Subcutaneous abdominal adipose tissue (tissue), 5 donors: ENCODE results near the gene PSMB8.

ENCODE experiments used
- H3K27ac ChIP-seq: one replicate; pipeline ENCODE4 v1.7.0; 2013; ENCODE audit warnings: low read depth, mild to moderate bottlenecking, inconsistent platforms, low read length, moderate library complexity
- H3K27me3 ChIP-seq, 5 donors: one replicate each; pipeline ENCODE4 v1.7.0; 2013; ENCODE audit warnings: low read length in 5 of 5, inconsistent platforms in 1 of 5; ENCODE audit not compliant: control insufficient read depth in 5 of 5, insufficient read depth in 4 of 5
- H3K36me3 ChIP-seq, 5 donors: one replicate each; pipeline ENCODE4 v1.7.0; 2013; ENCODE audit warnings: low read length in 5 of 5; ENCODE audit not compliant: control insufficient read depth in 5 of 5, insufficient read depth in 5 of 5
- H3K4me1 ChIP-seq, 5 donors: one replicate each; pipeline ENCODE4 v1.7.0; 2013; ENCODE audit warnings: low read length in 5 of 5, mild to moderate bottlenecking in 3 of 5, moderate library complexity in 1 of 5; ENCODE audit not compliant: control insufficient read depth in 5 of 5, insufficient read depth in 5 of 5
- H3K4me3 ChIP-seq, 5 donors: one replicate each; pipeline ENCODE4 v1.7.0; 2013; ENCODE audit warnings: low read length in 5 of 5, low read depth in 1 of 5
- H3K9ac ChIP-seq, 5 donors: one replicate each; pipeline ENCODE4 v1.7.0; 2013; ENCODE audit warnings: low read length in 5 of 5, mild to moderate bottlenecking in 4 of 5, moderate library complexity in 3 of 5
- H3K9me3 ChIP-seq, 5 donors: one replicate each; pipeline ENCODE4 v1.7.0; 2013; ENCODE audit warnings: low read length in 5 of 5; ENCODE audit not compliant: control insufficient read depth in 5 of 5
- donor health status: healthy.
- donor health status: healthy.
- donor health status: healthy.
- donor health status: healthy.
- donor health status: healthy.

The PSMB8 gene

DNA sequence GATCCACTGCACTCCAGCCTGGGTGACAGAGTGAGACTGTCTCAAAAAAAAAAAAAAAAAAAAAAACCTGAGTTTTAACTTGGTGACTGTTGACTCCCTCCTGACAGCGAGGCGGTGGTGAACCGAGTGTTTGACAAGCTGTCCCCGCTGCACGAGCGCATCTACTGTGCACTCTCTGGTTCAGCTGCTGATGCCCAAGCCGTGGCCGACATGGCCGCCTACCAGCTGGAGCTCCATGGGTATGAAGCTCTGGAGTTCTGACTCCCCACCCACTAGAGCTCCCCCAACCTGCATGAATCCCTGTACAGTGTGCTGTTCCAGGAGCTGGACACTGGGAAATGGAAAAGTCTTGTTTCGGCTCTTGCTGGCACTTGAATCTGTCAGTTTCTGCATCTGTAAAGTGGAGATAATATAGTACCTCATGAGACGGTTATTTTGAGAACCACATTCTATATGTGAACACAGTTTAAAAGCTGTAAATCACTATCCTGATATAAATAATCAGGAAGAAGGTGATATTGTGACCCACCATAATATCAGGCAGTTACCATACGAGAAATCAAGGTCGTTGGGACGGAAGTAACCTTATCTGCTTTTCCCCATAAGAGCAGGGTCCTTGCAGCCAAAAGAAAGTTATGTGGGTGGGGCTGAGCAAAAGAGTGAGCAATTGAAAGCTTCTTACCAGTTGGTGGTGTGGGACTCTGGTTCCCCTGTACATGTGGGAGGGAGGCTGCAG lies 13.5 kb upstream of the PSMB8 start:
- H3K36me3 ChIP-seq, result peaks cover 2 to 30% (median 27%) of the 10 kb centered on the region in 5 donors
- H3K9ac ChIP-seq, result no peak overlapping the region
- H3K4me3 ChIP-seq, result no peak overlapping the region
- peaks cover 5 to 37% (median 22%) of the 10 kb centered on the region in 5 donors for H3K4me1 ChIP-seq
- H3K27me3 ChIP-seq, result no peaks in the 10 kb centered on the region
- no peak overlapping the region for H3K27ac ChIP-seq
- H3K9me3 ChIP-seq, result no peaks in the 10 kb centered on the region

DNA sequence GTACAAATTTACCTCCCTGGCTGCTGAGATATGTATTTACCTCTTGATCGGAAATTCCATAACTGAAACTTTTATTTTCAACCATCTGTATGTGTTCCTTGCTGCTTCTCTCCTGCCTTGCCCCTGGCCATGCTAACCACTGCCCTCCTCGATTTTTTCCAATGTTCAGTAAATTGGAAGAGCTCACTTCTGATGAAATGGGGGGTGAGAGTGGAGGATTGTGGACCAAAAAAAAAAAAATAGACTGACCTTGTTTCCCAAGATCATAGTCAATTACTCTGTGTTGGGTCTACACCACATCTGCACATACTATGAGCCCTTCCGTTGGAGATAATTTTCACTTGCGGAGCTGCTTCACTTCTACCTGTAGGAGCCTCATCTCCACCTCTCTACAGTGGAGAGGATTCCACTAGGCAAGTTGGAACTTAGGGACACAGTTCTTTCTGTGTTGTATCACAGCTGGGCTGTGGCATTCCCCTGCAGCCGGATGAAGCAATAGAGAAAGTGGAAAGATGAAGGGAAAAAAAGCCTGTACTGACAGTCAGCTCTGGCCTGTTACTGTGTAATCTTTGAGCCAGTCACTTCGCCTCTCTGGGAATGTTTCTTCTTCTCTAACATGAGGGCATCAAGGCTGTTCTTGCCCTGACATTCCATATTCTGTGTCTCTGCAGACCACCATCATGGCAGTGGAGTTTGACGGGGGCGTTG lies 11.8 kb upstream of the PSMB8 start:
- H3K4me3 ChIP-seq, result peak overlapping the region in 2 of 5 donors; percentile 89 to 94
- peaks cover 5 to 51% (median 32%) of the 10 kb centered on the region in 5 donors for H3K4me1 ChIP-seq
- H3K9me3 ChIP-seq, result no peaks in the 10 kb centered on the region
- peak overlapping the region; percentile 99 for H3K27ac ChIP-seq
- H3K27me3 ChIP-seq, result no peaks in the 10 kb centered on the region
- H3K9ac ChIP-seq, result peak overlapping the region in 3 of 5 donors; percentile 35 to 100 (median 56)
- H3K36me3 ChIP-seq, result peaks cover 2 to 41% (median 37%) of the 10 kb centered on the region in 5 donors

DNA sequence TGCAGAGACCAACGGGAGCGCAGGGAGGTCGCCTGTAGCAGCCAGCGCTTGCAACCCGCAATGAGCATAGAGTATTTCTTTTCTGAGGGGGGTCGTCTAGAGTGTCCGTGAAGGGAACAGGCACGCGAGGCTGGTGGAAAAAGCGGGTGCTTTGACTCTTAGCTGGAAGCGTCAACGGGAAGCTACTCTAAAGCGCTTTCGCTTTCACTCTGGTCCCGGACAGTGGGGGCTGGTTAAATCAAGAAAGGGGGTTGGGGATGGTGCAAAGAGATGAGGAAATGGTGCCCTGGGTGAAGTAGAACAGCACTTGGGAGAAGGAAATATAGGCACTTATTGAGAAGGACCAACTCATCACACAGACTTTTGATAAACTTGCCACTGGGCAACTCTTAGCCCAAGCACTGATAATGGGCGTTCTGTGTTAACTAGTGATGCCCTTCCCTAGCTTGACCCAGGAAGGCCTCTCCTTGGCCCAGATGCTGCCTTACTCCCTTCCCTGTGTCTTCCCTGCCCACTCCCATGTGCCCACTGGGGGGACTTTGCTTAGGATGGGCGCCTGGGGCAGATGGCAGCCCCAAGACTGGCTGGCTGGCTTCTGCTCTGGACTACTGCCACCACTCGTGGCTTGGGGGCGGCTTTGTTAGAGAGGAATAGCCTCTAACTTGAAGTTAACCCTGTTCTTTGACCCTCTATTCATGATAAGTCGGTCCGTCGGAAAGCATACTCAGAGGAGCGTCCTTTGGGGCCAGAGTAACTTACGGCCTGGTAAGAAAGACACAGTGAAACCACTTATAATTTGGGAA lies 10.7 kb upstream of the PSMB8 start:
- H3K27me3 ChIP-seq, result no peaks in the 10 kb centered on the region
- H3K27ac ChIP-seq, result peak overlapping the region; percentile 99
- peak overlapping the region; percentile 85 to 97 (median 93) for H3K4me3 ChIP-seq
- H3K4me1 ChIP-seq, result peaks cover 5 to 57% (median 32%) of the 10 kb centered on the region in 5 donors
- no peaks in the 10 kb centered on the region for H3K9me3 ChIP-seq
- peaks cover 0 to 47% (median 42%) of the 10 kb centered on the region in 5 donors for H3K36me3 ChIP-seq
- peak overlapping the region; percentile 29 to 100 (median 99) for H3K9ac ChIP-seq

DNA sequence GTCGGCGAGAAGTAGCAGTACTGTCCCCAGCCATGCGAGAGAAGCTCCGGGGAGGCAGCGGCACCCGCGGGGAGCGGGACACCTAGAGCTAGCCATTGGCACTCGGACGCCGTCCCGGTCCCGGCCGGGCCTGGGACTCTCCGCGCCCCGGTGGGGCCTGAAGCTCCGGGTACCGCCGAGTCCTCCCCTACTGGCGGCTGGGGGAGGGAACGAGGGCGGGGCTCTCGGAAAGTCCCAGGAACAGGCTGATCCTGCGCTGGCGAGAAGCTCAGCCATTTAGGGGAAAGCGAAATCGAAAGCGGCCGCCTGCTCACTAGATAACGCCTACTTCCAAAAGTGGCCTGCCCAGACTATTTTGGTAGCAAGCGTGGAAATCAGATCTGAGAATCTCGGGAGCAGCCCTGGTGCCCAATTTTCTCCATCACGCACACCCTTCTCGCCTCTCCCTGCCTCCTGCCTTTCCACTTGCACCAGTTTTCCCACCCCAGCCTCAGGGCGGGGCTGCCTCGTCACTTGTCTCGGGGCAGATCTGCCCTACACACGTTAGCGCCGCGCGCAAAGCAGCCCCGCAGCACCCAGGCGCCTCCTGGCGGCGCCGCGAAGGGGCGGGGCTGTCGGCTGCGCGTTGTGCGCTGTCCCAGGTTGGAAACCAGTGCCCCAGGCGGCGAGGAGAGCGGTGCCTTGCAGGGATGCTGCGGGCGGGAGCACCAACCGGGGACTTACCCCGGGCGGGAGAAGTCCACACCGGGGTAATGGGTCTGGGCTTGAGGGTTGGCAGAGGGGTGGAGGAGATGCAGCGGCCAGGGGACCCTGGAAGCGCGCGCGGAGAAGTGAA lies 9.9 kb upstream of the PSMB8 start, which contains the start of the genes PSMB9 and TAP1:
Gene PSMB9 (plus strand): TSS at position 652 of the 835 bp plus-strand sequence. CDS start 38 bp downstream, at position 690.
Gene TAP1 (minus strand): TSS at position 164 of the 835 bp plus-strand sequence. CDS start 68 bp downstream, at position 96.
- Histone ChIP-seq H3K4me3 (peak within 1 kb of the TSS; percentile 85 to 97 (median 93)), H3K9ac (peak within 1 kb of the TSS; percentile 93 to 100 (median 99)), H3K36me3 (peaks cover 0 to 46% (median 40%) of the 10 kb centered on the region in 5 donors), H3K27me3 (no peaks in the 10 kb centered on the region), H3K4me1 (peaks cover 5 to 57% (median 32%) of the 10 kb centered on the region in 5 donors), H3K9me3 (no peaks in the 10 kb centered on the region), H3K27ac (peak within 1 kb of the TSS; percentile 99)

DNA sequence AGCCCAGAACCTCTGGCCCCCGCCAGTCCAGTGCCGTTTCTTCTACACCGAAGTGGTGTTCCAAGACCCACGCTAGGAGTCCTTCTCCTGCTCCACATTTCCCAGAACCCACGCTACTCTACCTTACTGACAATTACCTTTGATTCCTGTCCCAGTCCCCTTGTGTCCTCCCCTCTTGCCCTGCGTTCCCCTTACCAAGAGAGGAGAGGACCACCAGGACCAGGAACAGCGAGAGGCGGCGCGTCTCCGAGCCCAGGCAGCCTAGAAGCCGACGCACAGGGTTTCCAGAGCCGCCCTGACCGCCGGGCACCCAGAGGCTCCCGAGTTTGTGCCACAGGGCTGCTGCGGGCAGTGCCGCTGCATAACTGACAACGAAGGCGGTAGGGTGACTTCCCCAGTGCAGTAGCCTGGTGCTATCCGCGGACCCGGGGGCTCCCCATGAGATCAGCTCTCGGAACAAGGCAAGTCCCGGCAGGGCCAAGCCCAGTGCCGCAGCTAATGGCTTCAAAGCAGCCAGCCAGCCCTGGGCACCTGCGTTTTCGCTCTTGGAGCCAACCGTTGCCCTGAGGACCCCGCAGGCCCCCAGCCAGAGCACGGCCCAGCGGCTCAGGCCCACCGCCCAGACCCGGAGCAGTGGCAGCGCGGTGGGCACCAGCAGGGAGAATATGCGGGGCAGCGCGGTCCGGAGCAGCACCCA lies 9.1 kb upstream of the PSMB8 start:
- Histone ChIP-seq H3K27me3 (no peaks in the 10 kb centered on the region), H3K9me3 (no peaks in the 10 kb centered on the region), H3K4me3 (peak overlapping the region; percentile 85 to 97 (median 93)), H3K4me1 (peaks cover 5 to 58% (median 32%) of the 10 kb centered on the region in 5 donors), H3K27ac (peak overlapping the region; percentile 99), H3K9ac (peak overlapping the region; percentile 93 to 100 (median 99)), H3K36me3 (peaks cover 5 to 46% (median 41%) of the 10 kb centered on the region in 5 donors)

DNA sequence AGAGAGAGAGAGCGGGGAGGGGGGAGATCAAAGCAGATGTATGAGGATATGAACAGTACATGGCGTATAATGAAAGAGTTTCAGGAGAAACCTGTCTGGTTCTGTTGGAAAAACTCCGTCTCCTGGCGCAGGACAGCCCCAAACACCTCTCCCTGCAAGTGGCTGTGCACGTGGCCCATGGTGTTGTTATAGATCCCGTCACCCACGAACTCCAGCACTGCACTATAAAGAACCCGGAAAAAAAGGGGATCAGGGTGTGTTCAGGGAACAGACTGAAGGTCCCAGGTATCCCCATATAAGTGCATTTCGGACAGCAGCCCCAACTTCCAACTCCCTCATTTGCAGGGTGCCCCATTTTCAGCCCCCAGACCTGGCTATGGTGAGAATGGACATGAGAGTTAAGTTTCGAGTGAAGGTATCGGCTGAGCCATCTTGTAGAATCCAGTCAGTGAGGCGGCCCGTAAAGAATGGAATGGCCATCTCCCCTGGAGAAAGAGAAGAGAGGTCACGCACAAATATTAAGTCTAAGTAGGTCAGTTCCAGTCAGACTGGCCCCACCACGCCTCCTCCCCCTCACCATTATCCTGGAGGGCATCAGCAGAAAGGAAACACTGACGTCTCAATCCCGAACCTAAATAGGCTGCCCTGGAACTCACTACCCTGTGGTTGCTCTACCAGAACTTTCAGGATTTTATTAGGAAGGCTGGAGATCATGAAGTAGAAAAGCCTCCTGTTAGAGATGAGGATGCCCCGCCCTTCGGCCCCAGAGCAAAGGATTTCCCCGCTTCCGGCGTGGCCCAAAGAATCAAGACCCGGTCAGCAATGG lies 8.4 kb upstream of the PSMB8 start:
- Histone ChIP-seq H3K9me3 (no peaks in the 10 kb centered on the region), H3K27ac (peak overlapping the region; percentile 99), H3K4me1 (peaks cover 5 to 63% (median 32%) of the 10 kb centered on the region in 5 donors), H3K27me3 (no peaks in the 10 kb centered on the region), H3K36me3 (peaks cover 5 to 46% (median 42%) of the 10 kb centered on the region in 5 donors), H3K9ac (peak overlapping the region; percentile 93 to 100 (median 99)), H3K4me3 (peak overlapping the region; percentile 85 to 97 (median 93))

DNA sequence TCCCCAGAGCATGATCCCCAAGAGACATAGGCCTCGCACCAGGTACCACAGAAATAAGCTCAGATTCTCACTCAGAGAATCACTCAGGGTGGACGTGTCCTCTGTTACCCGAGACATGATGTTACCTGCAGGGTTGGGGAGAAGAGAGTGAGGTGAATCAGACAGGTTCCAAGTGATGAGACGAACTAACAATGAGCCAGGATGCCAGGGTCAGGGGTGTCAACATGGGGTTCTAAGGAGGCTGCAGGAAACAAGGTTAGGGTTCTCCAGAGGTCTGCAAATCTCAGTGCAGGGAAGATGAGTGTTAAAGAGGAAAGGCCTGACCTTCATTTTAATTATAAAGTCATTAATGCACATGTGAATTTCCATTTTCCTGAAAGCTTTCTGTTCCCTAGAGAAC lies 7.2 kb upstream of the PSMB8 start:
- Histone ChIP-seq H3K36me3 (peaks cover 5 to 54% (median 50%) of the 10 kb centered on the region in 5 donors), H3K9ac (peak overlapping the region in 1 of 5 donors; percentile 54), H3K4me1 (peaks cover 4 to 70% (median 32%) of the 10 kb centered on the region in 5 donors), H3K9me3 (no peaks in the 10 kb centered on the region), H3K27ac (peak overlapping the region; percentile 99), H3K27me3 (no peaks in the 10 kb centered on the region), H3K4me3 (peak overlapping the region in 1 of 5 donors; percentile 35)

DNA sequence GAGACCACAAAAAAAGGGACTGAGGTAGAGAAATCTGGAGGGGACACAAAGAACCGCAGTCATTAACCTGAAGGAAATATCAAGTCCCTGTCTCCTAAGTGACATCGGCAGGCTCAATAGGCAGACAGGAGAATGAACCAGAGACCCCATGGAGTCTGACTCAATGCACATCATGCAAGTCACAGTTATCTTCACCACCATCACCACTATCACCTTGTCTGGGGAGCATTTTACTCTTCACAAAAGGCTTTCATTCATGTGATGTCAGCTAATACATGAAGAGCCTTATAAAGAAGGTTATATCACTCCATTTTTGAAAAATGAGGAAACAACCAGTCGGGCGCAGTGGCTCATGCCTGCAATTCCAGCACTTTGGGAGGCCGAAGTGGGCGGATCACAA lies 5.3 kb upstream of the PSMB8 start:
- Histone ChIP-seq H3K4me1 (peaks cover 3 to 70% (median 35%) of the 10 kb centered on the region in 5 donors), H3K4me3 (no peak overlapping the region), H3K9me3 (no peaks in the 10 kb centered on the region), H3K27ac (no peak overlapping the region), H3K9ac (no peak overlapping the region), H3K27me3 (no peaks in the 10 kb centered on the region), H3K36me3 (peaks cover 5 to 63% (median 53%) of the 10 kb centered on the region in 5 donors)
